Measurements from ENCODE around the gene NFU1.

GRCh38 chr2:69390471-69390870, 46.8 kb downstream of the NFU1 start:
- TF ChIP-seq CTCF (IDR thresholded peaks at IDR 0.05) (no peak), POLR2A (IDR thresholded peaks at IDR 0.05) (no peak)
